HG02852 (cell line): ENCODE data around the gene SDF4.

Source experiments
- ATAC-seq: cut with Tn5 transposase; IDR thresholded peaks from one replicate; pipeline ENCODE4 v1.9.1; 2021; ENCODE audit warnings: mild to moderate bottlenecking, moderate library complexity; ENCODE audit not compliant: unreplicated experiment

The SDF4 gene

GRCh38 chr1:1168451-1169411 is 63.1 kb downstream of the SDF4 start:
- ATAC-seq: no peak

GRCh38 chr1:1167841-1168450 is 63.9 kb downstream of the SDF4 start:
- no peak for ATAC-seq

DNA sequence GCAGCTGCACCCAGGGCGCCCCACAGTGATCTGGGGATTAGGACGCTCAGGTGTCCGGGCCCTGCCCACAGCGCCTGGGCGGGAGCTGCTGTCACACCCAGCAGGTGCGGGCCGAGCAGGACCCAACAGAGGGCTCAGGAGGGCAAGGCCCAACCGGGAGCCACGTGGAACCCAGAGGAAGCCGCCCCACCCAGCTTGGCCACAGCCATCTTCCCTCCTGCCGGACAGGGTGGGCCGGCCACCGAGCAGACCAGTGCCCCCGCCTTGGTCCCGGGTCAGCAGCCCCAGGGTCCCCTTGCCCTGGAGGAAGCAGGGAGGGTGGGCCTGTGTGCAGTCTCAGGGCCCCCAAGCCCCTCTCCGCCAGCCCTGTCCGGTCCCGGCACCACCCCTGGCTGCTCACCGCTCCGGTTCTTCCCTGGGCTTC is 64.4 kb downstream of the SDF4 start:
- no peak for ATAC-seq
